ENCODE data around the gene FARP1.

The FARP1 gene

GRCh38 chr13:98313023-98313921, 170.4 kb downstream of the FARP1 start:
- DNase-seq, result no peak

DNA sequence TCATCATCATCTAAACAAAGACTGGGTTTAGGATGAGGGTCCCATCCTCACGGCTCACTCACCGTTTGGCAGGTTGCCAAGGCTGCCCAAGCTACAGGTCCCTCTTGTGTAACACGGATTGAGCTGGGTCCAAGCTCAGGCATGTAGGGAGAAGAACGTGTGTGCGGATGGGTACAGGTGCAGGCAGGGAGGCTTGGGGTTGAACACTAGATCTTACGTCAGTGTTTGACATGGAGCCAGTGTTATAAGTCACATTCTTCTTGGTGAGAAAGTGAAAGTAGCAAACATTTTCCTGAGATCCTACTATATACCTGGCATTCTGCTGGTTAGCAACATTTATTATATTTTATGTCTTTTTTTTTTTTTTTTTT, 171.0 kb downstream of the FARP1 start:
- DNase-seq, result no peak

DNA sequence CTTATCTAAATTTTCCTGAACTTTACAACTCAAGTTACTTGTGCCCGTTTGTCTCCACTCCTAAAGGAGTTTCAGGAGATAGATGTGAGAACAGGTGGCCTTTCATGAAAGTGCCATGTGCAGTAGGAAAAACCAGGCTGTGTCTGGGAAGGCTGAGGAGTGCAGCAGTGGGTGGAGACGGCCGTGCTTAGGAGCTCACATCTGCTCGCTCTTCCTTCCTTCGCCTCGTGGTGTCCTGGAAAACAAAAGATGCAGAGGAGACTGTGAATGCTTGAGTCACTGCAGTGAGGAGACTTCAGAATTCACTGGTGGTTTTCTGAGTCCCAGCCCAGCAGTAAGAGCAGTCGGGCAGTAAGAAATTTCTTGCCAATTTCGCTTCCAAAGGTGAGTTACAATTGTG, 172.6 kb downstream of the FARP1 start:
- DNase-seq, result no peak

GRCh38 chr13:98315902-98316301, 173.0 kb downstream of the FARP1 start:
- no peak for DNase-seq

DNA sequence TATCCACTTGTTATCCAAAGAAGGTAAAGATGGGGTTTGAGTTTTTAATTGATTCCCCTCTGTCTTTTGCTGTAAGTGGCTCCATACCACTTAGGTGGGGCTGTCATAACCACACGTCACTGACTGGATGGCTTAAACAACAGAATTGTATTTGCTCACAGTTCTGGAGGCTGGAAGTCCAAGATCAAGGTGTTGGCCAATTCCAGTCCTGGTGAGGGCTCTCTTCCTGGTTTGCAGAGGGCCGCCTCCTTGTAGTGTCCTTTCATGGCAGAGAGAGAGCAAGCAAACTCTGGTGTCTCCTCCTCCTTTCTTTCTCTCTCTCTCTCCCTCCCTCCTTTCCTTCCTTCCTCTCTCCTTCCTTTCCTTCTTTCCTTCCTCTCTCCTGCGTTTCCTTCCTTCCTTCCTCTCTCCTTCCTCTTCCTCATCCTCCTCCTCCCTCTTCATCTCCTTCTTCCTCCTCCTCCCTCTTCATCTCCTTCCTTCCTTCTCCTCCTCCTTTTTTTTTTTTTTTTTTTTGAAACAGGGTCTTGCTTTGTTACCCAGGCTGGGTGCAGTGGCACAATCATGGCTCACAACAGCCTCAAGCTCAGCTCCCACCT, 174.8 kb downstream of the FARP1 start:
- no peak for DNase-seq

GRCh38 chr13:98318263-98318878, 175.5 kb downstream of the FARP1 start:
- no peak for DNase-seq

DNA sequence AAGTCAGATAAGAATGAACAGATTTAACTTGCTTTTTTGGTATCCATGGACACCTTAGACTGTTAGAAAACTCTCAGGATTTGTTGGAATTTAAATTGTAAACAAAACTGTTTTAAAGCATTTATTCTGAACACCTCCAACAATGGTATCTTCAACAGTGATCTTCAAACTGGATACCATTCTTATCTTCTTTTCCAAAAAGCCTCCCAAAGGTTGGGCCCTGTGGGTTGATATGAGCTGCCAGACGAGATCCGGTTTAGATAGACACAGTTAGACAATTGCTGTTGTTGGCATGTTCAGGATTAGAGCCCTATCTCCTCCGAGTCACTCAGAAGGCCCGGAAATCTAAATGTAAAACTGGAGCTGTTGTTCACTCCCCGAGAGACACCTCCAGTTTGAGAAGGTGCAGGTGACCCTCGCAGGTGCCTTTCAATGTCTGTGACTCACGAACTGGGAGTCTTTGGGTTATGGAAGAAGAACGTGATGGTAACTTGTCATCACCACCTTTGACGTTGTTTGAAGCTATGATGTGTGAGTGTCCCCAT, 177.7 kb downstream of the FARP1 start:
- DNase-seq, result no peak

- no peak for DNase-seq
Measured at GRCh38 chr13:98321395-98321794, 178.5 kb downstream of the FARP1 start.

DNA sequence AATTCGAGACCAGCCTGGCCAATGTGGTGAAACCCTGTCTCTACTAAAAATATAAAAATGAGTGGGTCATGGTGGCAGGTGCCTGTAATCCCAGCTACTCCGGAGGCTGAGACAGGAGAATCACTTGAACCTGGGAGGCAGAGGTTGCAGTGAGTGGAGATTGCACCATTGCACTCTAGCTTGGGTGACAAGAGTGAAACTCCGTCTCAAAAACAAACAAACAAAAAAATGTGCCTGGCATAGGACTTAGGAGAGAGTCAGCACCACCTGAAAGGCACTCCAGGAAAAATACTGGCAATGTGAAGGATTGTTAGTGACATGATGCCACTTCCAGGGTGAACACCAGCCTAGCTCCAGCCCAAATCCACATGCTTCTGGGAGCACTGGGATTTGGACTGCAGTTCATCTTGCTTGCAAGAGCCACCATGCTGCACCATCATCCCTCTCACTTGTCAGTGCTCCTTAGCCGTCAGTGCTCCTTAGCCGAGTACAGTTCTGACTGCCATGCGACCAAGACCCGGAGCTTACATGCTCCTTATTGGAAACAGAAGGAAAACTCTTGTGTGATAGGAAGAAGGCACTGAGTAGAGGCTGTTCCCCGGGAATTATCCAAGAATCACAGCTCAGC, 179.3 kb downstream of the FARP1 start:
- DNase-seq, result no peak

- DNase-seq, result no peak
Measured at GRCh38 chr13:98324105-98324504, 181.2 kb downstream of the FARP1 start.

- no peak for DNase-seq
Measured at GRCh38 chr13:98325724-98326123, 182.8 kb downstream of the FARP1 start.

DNA sequence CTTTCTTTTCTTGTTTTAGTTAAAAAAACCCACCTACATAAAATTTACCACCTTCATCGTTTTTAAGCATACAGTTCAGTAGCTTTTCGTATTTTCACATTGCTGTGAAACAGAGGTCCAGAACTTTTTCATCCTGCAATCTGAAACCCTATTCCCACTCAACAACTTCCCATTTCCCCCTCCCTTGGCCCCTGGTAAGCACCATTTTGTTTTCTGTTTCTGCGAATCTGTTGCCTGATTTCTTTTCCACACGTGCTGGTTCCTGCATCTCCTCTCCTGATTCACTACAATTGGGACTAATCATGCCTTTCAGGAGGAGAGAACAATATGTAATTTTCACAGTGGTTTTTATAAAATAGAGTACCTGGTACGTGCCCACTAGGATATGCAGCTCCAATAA, 183.4 kb downstream of the FARP1 start:
- DNase-seq, result no peak

- DNase-seq, result no peak
Measured at GRCh38 chr13:98327371-98328270, 184.7 kb downstream of the FARP1 start.

GRCh38 chr13:98328511-98328910, 185.6 kb downstream of the FARP1 start:
- DNase-seq, result no peak

GRCh38 chr13:98332222-98332621, 189.3 kb downstream of the FARP1 start:
- DNase-seq, result no peak

DNA sequence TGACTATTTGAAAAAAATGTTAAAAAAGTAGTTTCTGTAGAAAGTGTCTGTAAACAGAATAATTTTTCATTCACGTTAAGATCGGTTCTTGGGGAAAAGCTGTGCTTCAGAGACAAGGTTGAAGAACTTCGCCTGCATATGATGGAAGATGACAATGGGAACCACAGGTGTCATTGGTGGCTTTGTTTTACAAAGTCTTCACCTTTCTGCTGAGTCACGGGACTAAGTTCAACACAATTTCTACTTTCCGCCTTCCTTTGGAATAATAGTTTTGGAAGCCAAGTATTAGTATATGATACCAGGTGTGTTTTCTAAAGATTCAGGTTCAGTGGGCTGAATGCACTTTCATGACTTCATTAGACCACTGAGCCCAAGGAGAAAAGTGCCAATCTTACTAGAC, 189.8 kb downstream of the FARP1 start:
- no peak for DNase-seq

DNA sequence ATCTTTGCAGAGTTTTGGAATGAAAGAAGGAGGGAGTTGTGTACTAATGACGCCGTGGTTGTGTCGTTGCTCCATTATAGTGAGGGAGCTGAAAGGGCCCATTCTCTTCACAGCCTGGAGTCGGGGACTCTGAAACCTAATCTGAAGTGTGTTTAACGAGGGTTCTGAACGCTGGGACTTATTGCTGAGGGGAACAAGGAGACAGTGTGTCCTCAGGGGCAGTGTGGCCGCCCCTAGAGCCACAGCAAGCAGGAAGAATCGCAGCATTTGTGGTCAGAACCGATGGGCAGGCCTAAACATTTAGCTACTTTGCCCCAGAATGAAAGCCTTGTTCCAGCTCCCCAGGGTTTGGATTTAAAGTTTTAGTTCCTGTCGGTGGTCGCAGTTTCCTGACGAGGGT, 190.6 kb downstream of the FARP1 start:
- DNase-seq, result no peak

GRCh38 chr13:98334620-98335205, 191.8 kb downstream of the FARP1 start:
- no peak for DNase-seq

GRCh38 chr13:98335721-98336120, 192.8 kb downstream of the FARP1 start:
- no peak for DNase-seq

GRCh38 chr13:98338310-98338709, 195.4 kb downstream of the FARP1 start:
- DNase-seq, result no peak

GRCh38 chr13:98339684-98340425, 197.0 kb downstream of the FARP1 start:
- no peak for DNase-seq

All from activated CD8-positive, alpha-beta memory T cell treated with anti-CD3 and anti-CD28 coated beads, Interleukin-2, amount 50 U/mL, for 48 hours (primary cell).